SK-N-SH (cell line): ENCODE measurements around the gene TYSND1. TPM values are rescaled to one million over a fixed set of nuclear protein-coding genes. Genes with fewer than 3 reads are reported as not detected.

Experiments used
- CTCF ChIA-PET: fragments of 300-600, 350-600 bp; formaldehyde crosslinking; extraction: SDS; loops from one replicate; lab custom pipeline; 2021; lab: Yijun Ruan, JAX
- POLR2A ChIA-PET: fragments of 350-600 bp; sonication (Branson Sonifier 250); formaldehyde crosslinking; extraction: SDS; loops from one replicate; lab custom pipeline; 2020; ENCODE audit warnings: antibody characterized with exemption, inconsistent platforms; lab: Yijun Ruan, JAX
- DNase-seq: peaks from one replicate; pipeline ENCODE4 v3.0.0; 2012
- H2AFZ ChIP-seq: fragments of 200-600 bp; sonication (generic); 2 replicates; pipeline ENCODE4 v1.8.1; 2016; ENCODE audit warnings: antibody characterized with exemption, mild to moderate bottlenecking, low read depth
- H3F3A ChIP-seq: fragments of 200-600 bp; sonication (generic); replicated peaks from 2 replicates; pipeline ENCODE3; 2016; ENCODE audit warnings: antibody characterized with exemption, mild to moderate bottlenecking; ENCODE audit not compliant: insufficient read depth
- H3K27ac ChIP-seq, 2 experiments: fragments of 200-500 bp in 1 of 2; fragments of 200-600 bp in 1 of 2; sonication (Bioruptor generic) in 1 of 2; sonication (generic), shearing (Covaris generic) in 1 of 2; 2 replicates each; pipeline versions ENCODE4 v1.5.1 to v1.6.1; 2014 to 2016; ENCODE audit warnings: low read depth in 2 of 2, inconsistent platforms in 1 of 2, low read length in 1 of 2, mild to moderate bottlenecking in 1 of 2, mixed read lengths in 1 of 2
- H3K27me3 ChIP-seq: fragments of 200-600 bp; sonication (generic), shearing (Covaris generic); 2 replicates; pipeline ENCODE4 v1.6.1; 2016; ENCODE audit warnings: mixed run types; ENCODE audit not compliant: insufficient read depth
- H3K36me3 ChIP-seq, 2 experiments: fragments of 200-500 bp in 1 of 2; fragments of 200-600 bp in 1 of 2; sonication (Bioruptor generic) in 1 of 2; sonication (generic) in 1 of 2; replicated peaks in 1 of 2; 2 replicates each; pipeline versions ENCODE3 to v1.5.1; 2014 to 2016; ENCODE audit warnings: low read length in 1 of 2, mild to moderate bottlenecking in 1 of 2; ENCODE audit not compliant: insufficient read depth in 2 of 2, control insufficient read depth in 1 of 2
- H3K4me1 ChIP-seq, 2 experiments: fragments of 200-500 bp in 1 of 2; fragments of 200-600 bp in 1 of 2; sonication (Bioruptor generic) in 1 of 2; sonication (generic), shearing (Covaris generic) in 1 of 2; 2 replicates each; pipeline versions ENCODE4 v1.5.1 to v1.6.1; 2014 to 2016; ENCODE audit warnings: low read depth in 1 of 2, low read length in 1 of 2, mixed run types in 1 of 2; ENCODE audit not compliant: insufficient read depth in 2 of 2, control insufficient read depth in 1 of 2
- H3K4me2 ChIP-seq: fragments of 200-600 bp; sonication (generic), shearing (Covaris generic); 2 replicates; pipeline ENCODE4 v1.6.1; 2017; ENCODE audit warnings: mixed run types
- H3K4me3 ChIP-seq, 2 experiments: fragments of 200-500 bp in 1 of 2; fragments of 200-600 bp in 1 of 2; sonication (Bioruptor generic) in 1 of 2; sonication (generic), shearing (Covaris generic) in 1 of 2; 2 replicates each; pipeline versions ENCODE4 v1.5.1 to v1.8.1; 2014 to 2016; ENCODE audit warnings: low read depth in 2 of 2, inconsistent platforms in 1 of 2, low read length in 1 of 2, mild to moderate bottlenecking in 1 of 2, mixed read lengths in 1 of 2, moderate library complexity in 1 of 2
- H3K79me2 ChIP-seq: fragments of 200-600 bp; sonication (generic); 2 replicates; pipeline ENCODE4 v1.8.1; 2017; ENCODE audit warnings: mild to moderate bottlenecking; ENCODE audit not compliant: insufficient read depth
- H3K9ac ChIP-seq: fragments of 200-600 bp; sonication (generic); 2 replicates; pipeline ENCODE4 v1.6.1; 2017; ENCODE audit warnings: mixed run types
- H3K9me2 ChIP-seq: fragments of 200-600 bp; sonication (generic); 2 replicates; pipeline ENCODE4 v1.6.1; 2017; ENCODE audit warnings: mixed run types
- H3K9me3 ChIP-seq: fragments of 200-600 bp; sonication (generic); 2 replicates; pipeline ENCODE4 v1.6.1; 2017; ENCODE audit warnings: mixed run types, mild to moderate bottlenecking, moderate library complexity
- H4K20me1 ChIP-seq: fragments of 200-600 bp; sonication (generic); 2 replicates; pipeline ENCODE4 v1.6.1; 2017; ENCODE audit warnings: mild to moderate bottlenecking, mixed run types; ENCODE audit not compliant: insufficient read depth
- GABPA ChIP-seq: IDR thresholded peaks from 2 replicates; pipeline ENCODE4 v1.4.0; 2012; ENCODE audit warnings: low read depth, mild to moderate bottlenecking
- NFIC ChIP-seq: IDR thresholded peaks from 2 replicates; pipeline ENCODE4 v1.4.0; 2012; ENCODE audit warnings: borderline replicate concordance
- POLR2AphosphoS5 ChIP-seq: IDR thresholded peaks from 2 replicates; pipeline ENCODE4 v1.6.1; 2012; ENCODE audit warnings: low read depth, low read length
- RAD21 ChIP-seq: IDR thresholded peaks from 2 replicates; pipeline ENCODE4 v1.6.1; 2012; ENCODE audit warnings: mild to moderate bottlenecking, low read length
- TAF1 ChIP-seq: IDR thresholded peaks from 2 replicates; pipeline ENCODE4 v1.6.1; 2012; ENCODE audit warnings: low read depth, mild to moderate bottlenecking, low read length, moderate library complexity, borderline replicate concordance
- TEAD4 ChIP-seq: IDR thresholded peaks from 2 replicates; pipeline ENCODE4 v1.4.0; 2012; ENCODE audit warnings: mild to moderate bottlenecking, borderline replicate concordance; ENCODE audit not compliant: insufficient read depth
- WGBS: methylation state at CpG from one replicate; pipeline ENCODE4 v1.1.6; 2017; ENCODE audit warnings: low lambda C conversion rate; 5-methylcytosine and 5-hydroxymethylcytosine counted together
- polyA plus RNA-seq, 3 experiments: library from polyadenylated mRNA; depleted of rRNA; stranded (reverse); fragments of >200 nt; gene quantifications; 2 replicates each; pipeline ENCODE4 v1.2.3, GENCODE V29; 2012
- TF ChIP-seq, protein P1 (sequence below): IDR thresholded peaks from 2 replicates; pipeline ENCODE4 v1.4.0; 2012; ENCODE audit warnings: low read depth
- TF ChIP-seq, protein P2 (sequence below): fragments of 150-350 bp; IDR thresholded peaks from 2 replicates; pipeline ENCODE4 v1.6.1; 2017; ENCODE audit warnings: antibody characterized with exemption, low read length, low read depth, borderline replicate concordance
- TF ChIP-seq, protein P3 (sequence below): IDR thresholded peaks from 2 replicates; pipeline ENCODE4 v1.4.0; 2012; ENCODE audit warnings: low read depth, borderline replicate concordance

Gene TYSND1
- polyA plus RNA-seq, 1 of the 3 experiments (the other 2 are of a cell fraction): 7.4 TPM

DNA sequence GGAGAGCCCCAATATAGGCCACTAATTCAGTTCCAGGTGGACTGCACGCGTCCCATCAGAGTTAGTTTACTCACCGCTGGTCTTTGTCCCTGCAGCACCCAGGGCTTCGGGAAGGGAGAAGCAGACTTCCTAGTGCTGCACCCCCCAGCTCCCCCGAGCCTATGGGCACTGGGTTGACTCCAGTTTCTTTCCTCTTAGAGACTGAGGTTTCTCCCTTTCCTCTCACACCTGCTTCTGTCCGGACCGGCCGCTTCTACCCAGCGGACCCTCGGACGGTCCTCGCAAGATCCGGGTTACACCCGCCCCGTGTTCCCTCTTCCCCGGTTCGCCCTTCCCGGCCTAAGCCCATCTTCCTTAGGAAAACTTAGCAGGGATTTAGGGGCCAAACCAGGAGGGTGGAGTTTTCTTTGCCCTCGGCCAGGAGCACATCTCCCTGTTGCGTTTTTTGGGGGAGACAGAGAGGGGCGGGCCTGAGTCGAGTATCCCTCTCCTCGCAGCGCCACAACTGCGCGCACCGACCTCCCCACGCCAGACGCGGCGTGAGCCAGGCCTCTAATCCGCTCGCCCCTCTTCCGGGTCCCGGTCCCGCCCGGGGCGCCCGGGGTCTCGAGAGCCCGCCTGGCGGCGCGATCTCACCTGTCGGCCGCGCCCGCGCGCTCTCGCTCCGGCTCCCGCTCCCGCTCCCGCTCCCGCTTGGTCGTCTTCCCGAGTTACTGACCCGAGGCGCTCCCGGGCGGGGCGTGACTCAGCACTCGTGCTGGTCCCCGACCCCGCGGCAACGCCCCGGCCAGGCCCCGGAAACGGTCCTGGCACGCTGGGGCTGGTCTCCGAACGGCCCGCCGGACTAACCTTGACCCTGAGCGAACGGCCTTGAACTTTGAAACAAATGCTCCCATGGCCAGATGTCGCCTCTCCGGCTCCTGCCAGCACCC lies 14.1 kb downstream of the TYSND1 start, which contains the start of gene AIFM2 (continued):
- TF ChIP-seq, protein P1, sequence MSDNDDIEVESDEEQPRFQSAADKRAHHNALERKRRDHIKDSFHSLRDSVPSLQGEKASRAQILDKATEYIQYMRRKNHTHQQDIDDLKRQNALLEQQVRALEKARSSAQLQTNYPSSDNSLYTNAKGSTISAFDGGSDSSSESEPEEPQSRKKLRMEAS: peak; percentile 74
- TF ChIP-seq TAF1 (0 out of 2 replicates have a peak, but pooled peaks have one; percentile 24), POLR2AphosphoS5 (no peak), RAD21 (no peak)
- TF ChIP-seq, all 33 proteins: peak for 6

- CTCF ChIA-PET: interaction anchor here (1.0 to 5.7 kb wide), 2 partner anchors 15 to 16 kb away, joined by 3 to 62 read pairs; no protein-coding TSS in a partner anchor
- no peaks in the 10 kb centered on the region for H3K9me3 ChIP-seq
- no peak overlapping the region for H2AFZ ChIP-seq
- H3F3A ChIP-seq: peaks cover 5% of the 10 kb centered on the region
- H3K9ac ChIP-seq: no peak overlapping the region
- H4K20me1 ChIP-seq: no peaks in the 10 kb centered on the region
- 94% methylated on average over 2 of the region's 4 CpGs for WGBS
- H3K79me2 ChIP-seq: no peaks in the 10 kb centered on the region; the same call in 1 of the 2 replicates
- TF ChIP-seq, protein P2, sequence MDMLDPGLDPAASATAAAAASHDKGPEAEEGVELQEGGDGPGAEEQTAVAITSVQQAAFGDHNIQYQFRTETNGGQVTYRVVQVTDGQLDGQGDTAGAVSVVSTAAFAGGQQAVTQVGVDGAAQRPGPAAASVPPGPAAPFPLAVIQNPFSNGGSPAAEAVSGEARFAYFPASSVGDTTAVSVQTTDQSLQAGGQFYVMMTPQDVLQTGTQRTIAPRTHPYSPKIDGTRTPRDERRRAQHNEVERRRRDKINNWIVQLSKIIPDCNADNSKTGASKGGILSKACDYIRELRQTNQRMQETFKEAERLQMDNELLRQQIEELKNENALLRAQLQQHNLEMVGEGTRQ: no peak
- TF ChIP-seq, protein P3, sequence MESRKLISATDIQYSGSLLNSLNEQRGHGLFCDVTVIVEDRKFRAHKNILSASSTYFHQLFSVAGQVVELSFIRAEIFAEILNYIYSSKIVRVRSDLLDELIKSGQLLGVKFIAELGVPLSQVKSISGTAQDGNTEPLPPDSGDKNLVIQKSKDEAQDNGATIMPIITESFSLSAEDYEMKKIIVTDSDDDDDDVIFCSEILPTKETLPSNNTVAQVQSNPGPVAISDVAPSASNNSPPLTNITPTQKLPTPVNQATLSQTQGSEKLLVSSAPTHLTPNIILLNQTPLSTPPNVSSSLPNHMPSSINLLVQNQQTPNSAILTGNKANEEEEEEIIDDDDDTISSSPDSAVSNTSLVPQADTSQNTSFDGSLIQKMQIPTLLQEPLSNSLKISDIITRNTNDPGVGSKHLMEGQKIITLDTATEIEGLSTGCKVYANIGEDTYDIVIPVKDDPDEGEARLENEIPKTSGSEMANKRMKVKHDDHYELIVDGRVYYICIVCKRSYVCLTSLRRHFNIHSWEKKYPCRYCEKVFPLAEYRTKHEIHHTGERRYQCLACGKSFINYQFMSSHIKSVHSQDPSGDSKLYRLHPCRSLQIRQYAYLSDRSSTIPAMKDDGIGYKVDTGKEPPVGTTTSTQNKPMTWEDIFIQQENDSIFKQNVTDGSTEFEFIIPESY: no peak
- TF ChIP-seq GABPA (no peak), TEAD4 (no peak), NFIC (no peak)
- H3K9me2 ChIP-seq: no peaks in the 10 kb centered on the region
- H3K4me2 ChIP-seq: peak overlapping the region; percentile 75; the same call in 1 of the 2 replicates
- no peaks in the 10 kb centered on the region for H3K36me3 ChIP-seq
- POLR2A ChIA-PET: no interaction called here
- H3K27me3 ChIP-seq: no peaks in the 10 kb centered on the region
- no peak overlapping the region for H3K4me3 ChIP-seq
- no peak for DNase-seq
- peaks cover 0 to 3% of the 10 kb centered on the region in 2 experiments; a peak in 1 of 4 replicates for H3K4me1 ChIP-seq
- H3K27ac ChIP-seq: no peak overlapping the region
These were observed 15.0 kb downstream of the TYSND1 start for GRCh38 chr10:70131560-70131937.
